AG04450 (cell line): ENCODE data around the gene CACNA2D3. TPM values are rescaled to one million over a fixed set of nuclear protein-coding genes. Genes with fewer than 3 reads are reported as not detected.

Experiments
- CTCF ChIA-PET: fragments of 300-600, 350-600 bp; formaldehyde crosslinking; extraction: SDS; loops from one replicate; lab custom pipeline; 2022; ENCODE audit warnings: antibody characterized with exemption, inconsistent platforms; lab: Charles Lee
- POLR2A ChIA-PET: fragments of 350-600 bp; formaldehyde crosslinking; extraction: SDS; loops from one replicate; lab custom pipeline; 2021; ENCODE audit warnings: antibody characterized with exemption, inconsistent platforms; lab: Yijun Ruan, JAX
- DNase-seq: peaks from one replicate; pipeline ENCODE4 v3.0.0-alpha.2; 2011; ENCODE audit warnings: low read depth, low spot score
- H3K27ac ChIP-seq: one replicate; pipeline ENCODE4 v1.5.1; 2012; ENCODE audit warnings: low read depth, low read length, control low read depth
- H3K27me3 ChIP-seq: one replicate; pipeline ENCODE4 v1.6.0; 2012; ENCODE audit warnings: low read length; ENCODE audit not compliant: control insufficient read depth, insufficient read depth
- H3K4me3 ChIP-seq: 2 replicates; pipeline ENCODE4 v1.5.1; 2011; ENCODE audit warnings: mild to moderate bottlenecking, low read depth, low read length, control low read depth
- H3K9me3 ChIP-seq: 2 replicates; pipeline ENCODE4 v1.5.1; 2012; ENCODE audit warnings: low read length; ENCODE audit not compliant: control insufficient read depth, insufficient read depth
- polyA plus RNA-seq: library from polyadenylated mRNA; depleted of rRNA; stranded (reverse); fragments of >200 nt; gene quantifications from 2 replicates; pipeline ENCODE4 v1.2.3, GENCODE V29; 2011
- TF ChIP-seq, protein P1 (sequence below): IDR thresholded peaks from 2 replicates; pipeline ENCODE4 v1.5.1; 2011; ENCODE audit warnings: low read depth, low read length, control low read depth, inconsistent platforms

The CACNA2D3 gene
- polyA plus RNA-seq, 1 experiment = 0.32 TPM

GRCh38 chr3:54173371-54173770, 51.0 kb downstream of the CACNA2D3 start:
- H3K4me3 ChIP-seq = no peak overlapping the region
- TF ChIP-seq, protein P1, sequence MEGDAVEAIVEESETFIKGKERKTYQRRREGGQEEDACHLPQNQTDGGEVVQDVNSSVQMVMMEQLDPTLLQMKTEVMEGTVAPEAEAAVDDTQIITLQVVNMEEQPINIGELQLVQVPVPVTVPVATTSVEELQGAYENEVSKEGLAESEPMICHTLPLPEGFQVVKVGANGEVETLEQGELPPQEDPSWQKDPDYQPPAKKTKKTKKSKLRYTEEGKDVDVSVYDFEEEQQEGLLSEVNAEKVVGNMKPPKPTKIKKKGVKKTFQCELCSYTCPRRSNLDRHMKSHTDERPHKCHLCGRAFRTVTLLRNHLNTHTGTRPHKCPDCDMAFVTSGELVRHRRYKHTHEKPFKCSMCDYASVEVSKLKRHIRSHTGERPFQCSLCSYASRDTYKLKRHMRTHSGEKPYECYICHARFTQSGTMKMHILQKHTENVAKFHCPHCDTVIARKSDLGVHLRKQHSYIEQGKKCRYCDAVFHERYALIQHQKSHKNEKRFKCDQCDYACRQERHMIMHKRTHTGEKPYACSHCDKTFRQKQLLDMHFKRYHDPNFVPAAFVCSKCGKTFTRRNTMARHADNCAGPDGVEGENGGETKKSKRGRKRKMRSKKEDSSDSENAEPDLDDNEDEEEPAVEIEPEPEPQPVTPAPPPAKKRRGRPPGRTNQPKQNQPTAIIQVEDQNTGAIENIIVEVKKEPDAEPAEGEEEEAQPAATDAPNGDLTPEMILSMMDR = no peak
- ChIA-PET CTCF (no interaction called here), POLR2A (no interaction called here)
- DNase-seq = no peak
- H3K9me3 ChIP-seq = peaks cover 6% of the 10 kb centered on the region
- H3K27me3 ChIP-seq = no peaks in the 10 kb centered on the region
- no peak overlapping the region for H3K27ac ChIP-seq

DNA sequence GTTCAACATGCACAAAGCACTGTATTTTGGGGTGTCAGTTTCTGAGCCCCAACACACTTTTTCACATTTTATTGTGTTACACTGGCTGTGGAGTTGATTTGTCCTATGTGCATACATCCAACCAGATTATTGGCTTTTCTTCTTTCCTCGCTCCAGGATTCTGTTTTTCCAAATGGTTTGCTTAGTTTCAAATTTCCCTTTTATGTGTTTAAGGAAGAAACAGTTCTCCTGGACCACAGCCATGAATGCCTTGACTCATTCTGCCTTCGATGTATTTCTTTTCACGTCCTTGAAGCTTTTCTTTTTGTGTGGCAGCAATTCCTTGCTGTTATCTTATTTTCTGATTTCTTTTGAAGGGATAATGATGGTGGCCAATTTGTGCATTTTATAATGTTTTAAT, 53.8 kb downstream of the CACNA2D3 start:
- H3K9me3 ChIP-seq = peaks cover 9% of the 10 kb centered on the region
- POLR2A ChIA-PET = no interaction called here
- H3K27ac ChIP-seq = no peak overlapping the region
- TF ChIP-seq, protein P1 = no peak
- CTCF ChIA-PET = no interaction called here
- H3K27me3 ChIP-seq = no peaks in the 10 kb centered on the region
- H3K4me3 ChIP-seq = no peak overlapping the region
- no peak for DNase-seq

GRCh38 chr3:54177816-54178215, 55.5 kb downstream of the CACNA2D3 start:
- ChIA-PET POLR2A (no interaction called here), CTCF (no interaction called here)
- Histone ChIP-seq H3K27me3 (no peaks in the 10 kb centered on the region), H3K4me3 (no peak overlapping the region), H3K9me3 (peaks cover 9% of the 10 kb centered on the region), H3K27ac (no peak overlapping the region)
- TF ChIP-seq, protein P1 = no peak
- no peak for DNase-seq

- CTCF ChIA-PET = no interaction called here
- Histone ChIP-seq H3K4me3 (no peak overlapping the region), H3K27ac (no peak overlapping the region), H3K27me3 (no peaks in the 10 kb centered on the region), H3K9me3 (peaks cover 9% of the 10 kb centered on the region)
- no peak for DNase-seq
- POLR2A ChIA-PET = no interaction called here
- TF ChIP-seq, protein P1 = no peak
Measured at GRCh38 chr3:54178376-54178775, 56.0 kb downstream of the CACNA2D3 start.

DNA sequence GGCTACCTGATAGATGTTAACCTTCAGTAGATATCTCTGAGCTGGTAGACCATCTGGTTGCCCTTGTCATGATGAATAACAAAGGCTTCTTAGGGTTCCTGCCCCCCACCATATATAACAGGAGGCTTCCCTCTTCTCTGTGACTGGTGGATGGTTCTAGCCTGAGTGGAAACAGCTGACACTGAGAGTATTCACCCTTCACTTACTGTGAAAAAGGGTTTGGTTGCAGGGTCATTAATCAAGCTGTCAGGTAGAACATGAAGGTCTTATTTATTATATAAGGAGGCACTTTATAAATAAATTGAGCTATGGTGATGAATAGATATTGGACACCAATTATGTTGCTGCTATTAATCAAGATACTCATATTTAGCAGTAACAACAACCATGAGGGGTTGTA, 58.6 kb downstream of the CACNA2D3 start:
- POLR2A ChIA-PET = no interaction called here
- CTCF ChIA-PET = no interaction called here
- Histone ChIP-seq H3K27me3 (no peaks in the 10 kb centered on the region), H3K4me3 (no peak overlapping the region), H3K27ac (no peak overlapping the region), H3K9me3 (peaks cover 14% of the 10 kb centered on the region; the same call in 1 of the 2 replicates)
- TF ChIP-seq, protein P1 = no peak
- DNase-seq = no peak
